HL-60 (cell line): ENCODE data around the gene SDE2.

Experiments used
- DNase-seq, 2 experiments: peaks; one replicate each; pipeline ENCODE4 v3.0.0-alpha.2; 2010 to 2020; ENCODE audit warnings: low read depth in 1 of 2, low spot score in 1 of 2
- H3K27ac ChIP-seq: fragments of 250-450 bp; sonication (Bioruptor Pico); replicated peaks from 2 replicates; pipeline ENCODE4 v1.5.1; 2020; ENCODE audit warnings: mild to moderate bottlenecking, moderate library complexity
- H3K27me3 ChIP-seq: fragments of 250-450 bp; sonication (Bioruptor Pico); 2 replicates; pipeline ENCODE4 v1.5.1; 2021; ENCODE audit warnings: mild to moderate bottlenecking, moderate library complexity; ENCODE audit not compliant: insufficient read depth, poor library complexity, severe bottlenecking
- H3K4me3 ChIP-seq: replicated peaks from 2 replicates; pipeline ENCODE4 v1.5.1; 2011; ENCODE audit warnings: mild to moderate bottlenecking, control low read depth, low read length; ENCODE audit not compliant: insufficient read depth
- GABPA ChIP-seq: IDR thresholded peaks from 2 replicates; pipeline ENCODE4 v1.6.1; 2012; ENCODE audit warnings: low read depth
- POLR2AphosphoS5 ChIP-seq: IDR thresholded peaks from 2 replicates; pipeline ENCODE4 v1.6.1; 2012; ENCODE audit warnings: low read depth
- REST ChIP-seq: IDR thresholded peaks from 2 replicates; pipeline ENCODE4 v1.6.1; 2012; ENCODE audit warnings: low read depth; ENCODE audit not compliant: insufficient replicate concordance
- SPI1 ChIP-seq: IDR thresholded peaks from 2 replicates; pipeline ENCODE4 v1.6.1; 2012; ENCODE audit warnings: low read depth, mild to moderate bottlenecking, borderline replicate concordance
- TF ChIP-seq, protein P1 (sequence below): IDR thresholded peaks from one replicate; pipeline ENCODE4 v1.5.1; 2011; ENCODE audit warnings: low read length, control low read depth, inconsistent platforms; ENCODE audit not compliant: insufficient read depth

Gene SDE2

GRCh38 chr1:225998560-225999226 is 450 bp downstream of the SDE2 start:
- TF ChIP-seq SPI1 (no peak), REST (no peak), GABPA (no peak), POLR2AphosphoS5 (no peak)
- TF ChIP-seq, protein P1, sequence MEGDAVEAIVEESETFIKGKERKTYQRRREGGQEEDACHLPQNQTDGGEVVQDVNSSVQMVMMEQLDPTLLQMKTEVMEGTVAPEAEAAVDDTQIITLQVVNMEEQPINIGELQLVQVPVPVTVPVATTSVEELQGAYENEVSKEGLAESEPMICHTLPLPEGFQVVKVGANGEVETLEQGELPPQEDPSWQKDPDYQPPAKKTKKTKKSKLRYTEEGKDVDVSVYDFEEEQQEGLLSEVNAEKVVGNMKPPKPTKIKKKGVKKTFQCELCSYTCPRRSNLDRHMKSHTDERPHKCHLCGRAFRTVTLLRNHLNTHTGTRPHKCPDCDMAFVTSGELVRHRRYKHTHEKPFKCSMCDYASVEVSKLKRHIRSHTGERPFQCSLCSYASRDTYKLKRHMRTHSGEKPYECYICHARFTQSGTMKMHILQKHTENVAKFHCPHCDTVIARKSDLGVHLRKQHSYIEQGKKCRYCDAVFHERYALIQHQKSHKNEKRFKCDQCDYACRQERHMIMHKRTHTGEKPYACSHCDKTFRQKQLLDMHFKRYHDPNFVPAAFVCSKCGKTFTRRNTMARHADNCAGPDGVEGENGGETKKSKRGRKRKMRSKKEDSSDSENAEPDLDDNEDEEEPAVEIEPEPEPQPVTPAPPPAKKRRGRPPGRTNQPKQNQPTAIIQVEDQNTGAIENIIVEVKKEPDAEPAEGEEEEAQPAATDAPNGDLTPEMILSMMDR = no peak
- peak overlapping the region; percentile 98 for H3K27ac ChIP-seq
- DNase-seq = peak in 1 of 2 experiments; percentile 43

DNA sequence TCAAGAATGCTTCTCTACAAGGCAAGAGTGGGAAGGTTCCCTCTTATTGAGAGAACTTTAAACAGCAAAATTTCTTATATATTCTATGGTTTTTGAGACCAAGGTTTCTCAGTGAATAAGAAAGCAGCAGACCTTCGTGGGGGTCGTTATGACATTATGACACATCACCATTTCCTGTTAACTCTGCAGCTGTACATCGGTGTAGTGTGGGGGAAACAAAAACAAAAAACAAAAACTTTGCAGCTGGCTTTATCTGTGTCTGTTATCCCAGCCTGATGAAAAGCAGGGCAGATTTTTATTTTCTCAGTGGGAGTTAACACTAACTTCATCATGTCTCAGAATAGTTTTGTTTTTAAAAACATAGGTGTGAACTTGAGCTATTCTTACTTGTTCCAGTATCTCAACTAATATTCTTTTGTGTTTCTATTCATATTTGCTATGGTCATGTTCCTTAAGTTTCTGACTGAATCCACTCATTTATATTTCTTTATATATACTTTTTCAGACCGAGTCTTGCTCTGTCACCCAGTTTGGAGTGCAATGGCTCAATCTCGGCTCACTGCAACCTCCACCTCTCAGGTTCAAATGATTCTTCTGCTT is 2.1 kb downstream of the SDE2 start:
- no peak overlapping the region; the same call in 1 of the 2 replicates for H3K27ac ChIP-seq
- no peaks in the 10 kb centered on the region for H3K27me3 ChIP-seq
- DNase-seq = no peak
- H3K4me3 ChIP-seq = no peak overlapping the region
- TF ChIP-seq POLR2AphosphoS5 = no peak
- TF ChIP-seq SPI1 = no peak

More at GRCh38 chr1:225998560-225999226, 450 bp downstream of the SDE2 start:
- peak overlapping the region; percentile 83 for H3K4me3 ChIP-seq
- H3K27me3 ChIP-seq = no peaks in the 10 kb centered on the region

DNA sequence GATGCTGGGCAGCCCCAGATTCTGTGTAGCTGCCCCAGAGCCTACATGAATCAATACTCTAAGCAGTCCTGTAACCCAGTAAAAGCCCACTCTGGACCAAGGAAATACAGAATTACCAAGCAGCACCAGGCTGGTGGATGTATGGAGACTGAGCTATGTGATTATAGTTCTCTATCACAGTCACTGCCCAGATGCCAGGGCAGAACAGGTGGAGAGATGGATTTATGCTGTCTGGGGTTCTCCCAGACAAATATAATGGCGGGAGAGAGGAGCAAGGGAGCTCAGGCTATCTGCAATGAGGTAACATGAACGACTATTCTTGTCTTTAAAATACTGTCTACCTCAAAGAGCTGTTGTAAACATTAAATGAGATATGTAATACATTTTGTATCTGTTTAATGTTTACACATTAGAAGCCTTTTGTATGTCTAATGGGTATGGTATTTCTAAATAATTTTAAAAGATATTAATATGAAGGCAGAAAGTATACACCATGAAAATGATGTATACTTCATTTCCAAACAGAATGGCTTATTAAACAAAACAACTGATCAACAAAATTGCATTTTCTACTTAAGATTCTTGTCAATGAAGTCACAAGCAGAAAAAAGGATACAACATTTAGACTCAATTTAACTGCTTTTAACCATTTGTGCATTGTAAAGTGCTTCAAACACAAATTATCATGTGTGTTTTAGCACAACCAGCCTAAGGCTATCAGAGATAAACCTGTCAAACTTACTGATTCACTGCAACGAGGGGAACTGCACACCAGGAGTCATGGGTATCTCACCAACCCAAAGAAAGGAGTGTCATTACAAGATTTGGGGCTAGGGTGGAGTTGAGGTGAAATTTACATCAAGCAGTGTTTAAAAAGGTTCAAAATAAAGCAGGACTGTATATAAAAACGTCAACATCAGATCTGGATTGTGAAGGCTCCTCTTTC is 3.0 kb downstream of the SDE2 start:
- DNase-seq = no peak
- Histone ChIP-seq H3K27me3 (no peaks in the 10 kb centered on the region), H3K4me3 (no peak overlapping the region), H3K27ac (no peak overlapping the region; the same call in 1 of the 2 replicates)
- TF ChIP-seq REST = no peak

DNA sequence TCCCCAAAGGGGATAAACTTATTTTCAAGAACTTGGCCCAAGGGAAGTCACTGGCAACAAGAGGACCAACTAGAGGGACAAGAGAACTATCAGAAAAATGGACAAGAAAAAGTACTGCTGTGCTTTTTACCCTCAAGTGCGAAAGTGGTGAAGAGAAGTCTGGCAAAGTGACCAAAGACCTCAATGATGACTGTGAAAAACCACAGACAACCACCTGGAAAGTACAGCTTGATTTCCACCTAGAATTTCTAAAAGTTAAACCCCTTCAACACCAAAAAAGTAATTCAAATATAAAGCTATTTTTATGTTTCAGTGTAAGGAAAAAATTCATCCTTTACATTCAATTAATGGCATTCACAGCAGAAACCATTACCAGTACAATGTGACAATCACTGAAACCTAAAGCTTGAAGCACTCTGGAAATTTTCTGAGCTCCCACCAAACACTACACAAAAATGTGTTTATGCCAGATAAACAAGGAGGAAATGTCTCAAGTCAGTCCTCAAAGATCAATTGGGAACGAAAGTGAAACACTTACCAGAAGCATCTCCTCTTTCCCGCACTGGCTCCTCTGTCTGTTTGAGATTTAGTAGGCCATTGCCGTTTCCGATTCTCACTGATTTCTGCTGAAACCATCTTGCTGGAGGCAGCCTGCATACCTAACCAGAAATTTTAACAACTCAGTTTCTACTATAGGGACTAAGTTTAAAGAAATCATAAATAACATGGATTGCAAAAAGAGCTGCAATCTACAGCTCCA is 8.3 kb downstream of the SDE2 start:
- TF ChIP-seq, protein P1 = no peak
- TF ChIP-seq REST (no peak), POLR2AphosphoS5 (no peak), SPI1 (no peak), GABPA (no peak)

More for the DNA sequence above, 8.3 kb downstream of the SDE2 start:
- Histone ChIP-seq H3K4me3 (no peak overlapping the region), H3K27me3 (no peaks in the 10 kb centered on the region), H3K27ac (no peak overlapping the region)
- no peak for DNase-seq
